NCI-H146 (cell line): Measurements from ENCODE around the gene LSS.

Experiments used
- DNase-seq: peaks from one replicate; lab custom pipeline; 2025; lab: John Stamatoyannopoulos, UW

LSS gene

DNA sequence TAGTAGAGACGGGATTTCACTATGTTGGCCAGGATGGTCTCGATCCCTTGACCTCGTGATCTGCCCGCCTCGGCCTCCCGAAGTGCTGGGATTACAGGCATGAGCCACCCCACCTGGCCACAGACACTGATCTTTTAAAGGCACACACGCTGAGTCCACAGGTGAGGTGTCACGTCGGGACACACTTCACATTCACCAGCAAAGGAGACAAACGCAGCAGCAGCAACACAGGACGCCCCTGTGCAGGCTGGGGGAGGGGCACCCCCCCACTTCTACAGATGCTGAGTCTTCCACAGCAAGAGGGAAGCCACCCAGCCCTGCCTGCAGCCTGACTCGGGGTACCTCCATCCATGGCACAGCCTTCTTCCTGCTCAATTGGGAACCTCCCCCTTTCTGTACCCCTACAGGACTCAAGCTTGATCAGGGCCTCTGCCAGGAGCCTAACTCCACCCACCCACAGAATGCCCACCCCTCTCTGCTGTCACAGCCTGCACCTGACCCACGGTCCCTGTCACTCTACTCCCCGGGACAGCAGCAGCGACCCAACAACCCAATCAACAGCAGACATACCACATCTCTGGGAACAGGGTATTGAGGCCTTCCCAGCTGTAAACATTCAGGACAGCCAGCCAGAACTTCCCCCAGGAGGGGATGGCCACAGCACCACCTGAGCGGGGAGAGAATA is 9.5 kb downstream of the LSS start:
- no peak for DNase-seq

DNA sequence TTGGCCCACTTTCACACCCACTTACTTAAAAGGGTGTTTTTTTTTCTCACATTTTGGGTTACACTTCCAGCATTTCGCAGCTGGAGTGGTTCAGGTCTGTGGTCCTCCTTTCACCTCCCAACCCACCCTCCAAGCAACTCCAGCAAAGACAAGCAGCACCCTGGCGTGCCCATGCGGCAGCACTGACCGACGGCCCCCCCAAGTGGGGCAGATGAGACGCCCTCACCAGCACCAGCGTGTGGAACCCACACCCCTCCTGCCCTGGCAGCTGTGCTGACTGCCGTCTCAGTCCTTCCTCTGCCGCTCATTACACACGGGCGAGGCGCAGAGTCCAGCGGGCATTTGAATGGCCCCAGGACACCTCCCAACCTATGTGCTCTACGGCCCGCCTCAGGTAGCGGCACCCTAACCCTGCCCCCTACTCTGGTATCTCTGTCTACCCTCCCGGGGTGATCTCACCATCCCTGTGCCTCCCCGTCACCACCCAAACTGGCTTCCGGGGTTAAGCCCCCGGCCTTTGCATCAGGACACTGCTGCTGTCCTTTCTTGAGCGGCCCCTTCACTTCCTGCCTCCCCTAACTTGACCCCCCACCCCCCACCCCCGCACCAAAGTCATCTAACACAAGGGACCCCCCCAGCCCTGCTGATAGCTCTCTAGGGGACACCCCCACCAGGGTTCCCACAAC is 10.9 kb downstream of the LSS start:
- no peak for DNase-seq

DNA sequence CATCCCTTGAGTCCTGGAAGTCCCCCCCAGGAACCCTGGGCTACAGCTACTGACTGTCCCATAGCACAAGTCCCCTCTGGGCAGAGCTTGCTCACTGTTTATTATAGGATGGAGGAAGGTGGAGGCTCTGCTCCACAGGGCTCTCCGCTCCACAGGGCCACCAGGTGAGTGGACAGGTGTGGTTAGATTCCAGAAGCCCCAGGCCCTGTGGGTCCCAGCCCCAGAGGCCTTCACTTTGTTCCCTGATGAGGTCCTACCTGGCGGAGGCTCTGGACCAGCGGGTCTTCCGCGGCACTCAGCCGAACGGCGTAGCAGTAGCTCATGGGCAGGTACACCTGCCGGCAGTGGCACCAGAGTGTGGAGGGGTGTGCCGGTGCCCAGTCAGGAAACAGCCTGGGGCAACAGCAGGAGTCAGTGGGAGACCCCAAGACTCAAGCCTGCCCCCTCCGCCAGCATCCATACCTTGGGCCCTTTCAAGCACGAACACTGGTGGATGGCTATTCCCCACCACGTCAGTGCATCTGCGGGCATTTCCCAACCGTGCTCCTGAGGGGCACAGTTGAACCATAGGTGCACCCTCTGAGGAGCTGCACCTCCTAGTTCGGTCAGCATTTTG is 12.3 kb downstream of the LSS start:
- no peak for DNase-seq

DNA sequence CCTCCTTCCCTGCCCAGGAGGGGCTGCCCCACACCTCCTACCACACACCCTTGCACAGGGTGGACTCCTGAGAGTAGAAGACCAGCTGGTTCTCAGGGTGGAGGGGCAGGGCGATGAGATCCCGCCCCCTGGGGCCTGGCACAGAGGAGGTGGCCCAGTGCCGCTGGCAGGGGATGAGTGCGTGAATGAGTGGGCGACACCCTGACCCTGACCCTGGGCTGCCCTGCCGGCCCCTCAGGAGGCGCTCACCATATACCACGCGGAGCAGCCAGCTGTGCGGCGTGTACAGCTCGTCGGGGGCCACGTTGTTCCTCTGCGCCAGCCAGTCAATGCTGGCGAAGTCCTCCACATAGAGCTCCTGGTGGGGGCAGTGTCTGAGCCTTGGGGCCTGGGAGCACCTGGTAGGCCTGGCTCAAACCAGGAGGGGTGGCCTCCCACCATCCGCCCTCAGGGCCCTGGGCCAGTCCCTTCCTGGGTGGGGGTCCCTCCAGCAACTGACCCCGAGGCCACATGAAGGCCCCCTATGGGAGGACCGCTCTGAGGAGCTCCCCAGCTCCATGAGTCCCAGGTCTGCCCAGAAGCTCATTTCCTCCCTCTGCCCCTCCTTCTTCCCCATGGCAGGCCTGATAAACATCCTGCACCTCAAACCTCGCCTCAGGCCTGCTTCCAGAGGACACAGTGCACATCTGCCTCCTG is 13.0 kb downstream of the LSS start:
- DNase-seq, result no peak

DNA sequence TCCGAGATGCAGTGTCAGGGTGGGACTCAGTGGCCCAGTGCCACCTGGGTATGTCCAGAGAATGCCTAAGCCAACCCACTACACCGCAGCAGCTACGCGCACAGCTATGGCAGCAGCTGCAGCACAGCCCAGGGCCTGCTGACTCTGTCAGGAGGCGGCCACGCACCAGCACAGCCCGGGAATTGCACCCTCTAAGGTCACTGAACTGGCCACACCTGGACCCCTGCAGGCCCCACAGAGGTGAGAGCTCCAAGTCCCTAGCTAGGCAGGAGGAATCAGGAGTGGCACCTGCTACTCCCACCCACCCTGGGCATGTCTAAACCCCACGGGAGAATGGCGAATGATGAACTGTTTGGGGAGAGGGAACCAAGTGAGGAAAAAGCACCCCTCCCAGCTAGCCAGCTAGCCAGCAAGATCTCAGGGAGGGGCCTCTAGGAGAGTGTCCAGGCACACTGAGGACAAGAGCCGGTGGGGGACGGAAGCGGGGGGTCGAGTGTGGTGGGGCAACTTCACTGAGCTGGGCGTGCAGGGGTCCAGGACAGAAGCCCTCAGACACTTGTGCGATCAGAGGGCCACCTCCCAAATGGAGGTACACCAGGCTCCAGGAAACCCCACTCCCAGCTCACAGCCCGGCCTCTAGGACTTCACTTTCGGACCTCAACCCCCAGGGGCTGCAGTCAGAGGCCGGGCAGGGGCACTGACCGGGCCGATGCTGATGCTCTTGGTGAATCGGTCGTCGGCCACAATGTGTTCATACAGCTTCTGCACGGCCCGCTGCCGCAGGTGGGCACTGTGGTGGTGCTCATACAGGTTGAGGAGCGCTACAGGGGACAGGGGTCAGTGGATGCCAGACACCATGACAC is 13.9 kb downstream of the LSS start:
- no peak for DNase-seq

DNA sequence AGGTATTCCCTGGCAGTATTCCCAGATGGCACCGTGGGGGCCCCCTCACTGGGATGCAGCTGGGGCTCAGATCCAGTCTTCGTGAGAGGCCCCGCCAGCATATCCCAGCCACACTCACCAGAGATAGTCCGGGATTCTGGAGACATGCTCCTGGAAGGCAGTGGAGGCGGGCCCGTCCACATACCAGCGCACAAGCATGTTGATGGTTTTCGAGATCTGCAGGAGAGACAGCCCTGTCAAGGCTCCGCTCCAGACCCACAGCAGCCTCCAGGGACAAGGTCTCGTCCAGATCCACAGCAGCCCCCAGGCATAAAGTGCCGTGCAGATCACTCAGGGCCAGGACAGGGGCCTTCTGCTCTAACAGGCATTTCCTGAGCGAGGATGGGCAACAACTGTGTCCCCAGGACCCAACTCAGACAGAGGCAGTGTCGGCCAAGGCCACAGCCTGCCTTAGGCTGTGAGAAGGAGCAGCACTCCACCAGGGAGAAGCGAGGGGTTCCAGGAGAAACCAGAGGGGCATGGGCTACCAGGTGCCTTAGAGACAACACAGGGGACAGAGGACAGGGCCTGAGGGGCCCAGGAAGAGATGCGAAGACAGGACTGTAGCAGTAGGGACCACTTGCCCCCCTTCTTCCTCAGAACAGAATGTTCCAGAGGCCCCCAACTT is 14.8 kb downstream of the LSS start:
- DNase-seq, result no peak

DNA sequence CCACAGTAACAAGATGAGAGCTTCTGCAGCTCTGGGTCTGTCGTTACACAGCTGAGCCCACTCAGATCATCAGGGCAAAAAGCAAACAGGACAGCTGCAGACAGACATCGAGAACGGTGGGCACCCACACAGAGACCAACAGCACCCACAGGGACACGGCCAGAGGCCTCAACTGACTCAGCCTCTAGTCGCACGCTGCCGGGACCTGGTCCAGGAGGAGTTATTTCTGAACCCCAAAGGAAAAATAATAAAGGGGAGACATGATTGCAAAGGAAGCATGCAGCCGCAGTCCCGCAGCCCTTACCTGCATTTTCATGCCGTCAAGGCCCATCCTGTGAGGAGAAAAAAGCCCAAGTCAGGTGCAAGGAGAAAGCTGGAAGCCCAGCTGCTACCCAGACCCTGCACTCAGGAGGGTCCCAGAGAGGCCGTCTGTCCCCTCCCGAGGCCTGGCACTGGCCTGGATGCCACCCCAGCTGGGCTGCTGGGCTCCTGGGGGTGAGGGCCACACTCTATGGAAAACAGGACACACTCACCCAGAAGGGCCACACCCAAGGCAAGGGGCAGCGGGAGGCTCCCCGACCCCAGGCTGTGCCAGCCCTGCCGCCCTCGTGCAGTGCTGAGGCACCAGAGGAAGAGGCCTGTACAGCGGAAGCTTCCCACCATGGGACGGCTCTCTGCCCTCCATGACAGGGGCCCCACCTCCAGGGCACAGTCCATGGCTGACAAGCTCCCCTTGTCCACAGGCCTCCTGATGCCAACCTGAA is 15.7 kb downstream of the LSS start:
- no peak for DNase-seq

DNA sequence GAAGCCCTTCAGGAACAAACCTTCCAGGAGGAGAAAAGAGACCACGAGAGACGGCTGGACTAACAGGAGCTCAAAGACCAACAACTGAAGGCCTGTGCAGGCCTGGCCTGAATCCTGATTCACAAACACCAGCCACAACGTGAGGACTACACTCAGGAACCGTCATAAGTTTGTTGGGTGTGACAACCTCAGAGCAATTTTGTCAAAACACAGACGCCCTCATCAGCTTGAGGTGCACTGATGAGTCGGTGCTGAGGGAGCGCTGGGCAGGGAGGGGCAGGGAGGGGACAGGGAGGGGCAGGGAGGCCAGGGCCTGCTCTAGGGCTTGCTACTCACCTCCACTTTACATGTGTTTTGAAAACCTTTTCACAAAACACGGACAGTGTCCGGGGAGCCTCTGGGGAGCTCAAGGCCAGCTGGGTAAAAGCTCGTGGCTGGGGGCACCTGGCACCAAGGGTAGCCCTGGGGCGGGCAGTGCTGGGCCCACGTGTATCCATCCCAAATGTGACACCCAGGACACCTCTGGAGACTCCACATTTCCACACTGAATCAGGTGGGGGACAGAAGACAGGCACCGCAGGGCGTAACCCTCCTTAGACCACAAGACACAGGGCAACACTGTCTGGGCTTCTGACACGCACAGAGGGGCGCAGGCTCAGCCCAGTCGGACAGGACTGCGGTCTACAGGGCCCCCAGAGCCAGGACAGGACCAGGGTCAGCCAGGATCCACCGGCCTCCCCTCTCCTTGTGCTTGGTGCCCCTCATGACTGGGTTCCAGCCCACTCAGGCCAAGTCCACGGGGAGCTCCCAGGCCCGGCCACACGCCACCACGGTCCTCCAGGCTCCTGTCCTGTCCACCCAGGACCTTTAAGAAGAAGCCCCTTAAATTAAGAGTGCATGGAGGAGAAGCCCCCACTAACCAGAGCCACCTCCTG is 16.5 kb downstream of the LSS start:
- no peak for DNase-seq

DNA sequence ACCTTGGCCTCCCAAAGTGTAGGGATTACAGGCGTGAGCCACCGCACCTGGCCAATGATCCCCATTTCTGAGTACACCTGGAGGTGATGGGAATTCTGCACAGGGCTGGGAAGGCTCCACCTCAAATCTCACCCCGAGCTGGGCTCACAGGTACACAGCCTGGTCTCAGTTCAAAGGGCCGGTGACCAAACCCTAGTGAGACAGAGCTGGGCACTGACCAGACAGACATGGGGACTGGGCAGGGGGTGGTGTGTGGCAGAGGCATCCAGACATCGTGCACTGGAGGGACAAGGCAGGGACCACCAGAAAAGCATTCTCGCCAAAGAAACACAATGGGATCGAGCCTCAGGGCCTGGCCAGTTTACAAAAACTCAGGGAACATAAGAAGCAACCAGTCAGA is 17.2 kb downstream of the LSS start:
- DNase-seq, result no peak

DNA sequence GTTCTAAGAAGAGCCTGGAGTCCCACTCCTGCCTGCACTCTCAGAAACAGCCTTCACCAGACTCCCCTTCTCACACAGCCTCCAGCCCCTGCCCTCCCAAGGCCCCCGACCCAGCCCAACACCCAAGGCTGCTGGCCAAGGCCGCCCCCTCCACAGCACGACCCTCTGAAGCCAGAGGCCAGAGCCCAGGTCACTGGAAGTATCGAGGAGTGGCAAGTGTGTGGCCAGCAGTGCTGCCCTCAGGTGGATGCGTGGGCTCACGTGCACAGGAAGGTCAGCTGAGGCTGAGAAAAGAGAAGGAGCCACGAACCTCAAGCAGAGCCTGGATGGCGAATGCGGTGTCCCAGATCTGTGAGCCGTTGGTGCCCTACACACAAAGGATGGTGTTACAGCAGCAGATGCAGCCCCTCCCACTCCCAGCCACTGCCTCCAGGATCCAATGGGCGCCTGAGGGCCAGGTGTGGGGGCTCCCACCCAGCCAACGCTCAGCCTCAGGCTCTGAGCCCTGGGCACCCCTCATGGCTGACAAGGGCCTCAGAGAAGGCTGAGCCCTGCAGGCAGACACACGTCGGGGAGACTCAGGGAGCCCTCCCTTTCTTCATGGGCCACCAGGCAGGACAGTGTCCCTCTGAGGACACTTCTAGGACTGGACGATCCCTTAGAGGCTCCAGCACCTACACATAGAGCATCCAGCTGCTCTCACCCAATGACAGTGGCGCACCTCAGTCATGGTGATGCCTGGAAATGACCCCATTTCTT is 18.0 kb downstream of the LSS start:
- DNase-seq, result no peak

DNA sequence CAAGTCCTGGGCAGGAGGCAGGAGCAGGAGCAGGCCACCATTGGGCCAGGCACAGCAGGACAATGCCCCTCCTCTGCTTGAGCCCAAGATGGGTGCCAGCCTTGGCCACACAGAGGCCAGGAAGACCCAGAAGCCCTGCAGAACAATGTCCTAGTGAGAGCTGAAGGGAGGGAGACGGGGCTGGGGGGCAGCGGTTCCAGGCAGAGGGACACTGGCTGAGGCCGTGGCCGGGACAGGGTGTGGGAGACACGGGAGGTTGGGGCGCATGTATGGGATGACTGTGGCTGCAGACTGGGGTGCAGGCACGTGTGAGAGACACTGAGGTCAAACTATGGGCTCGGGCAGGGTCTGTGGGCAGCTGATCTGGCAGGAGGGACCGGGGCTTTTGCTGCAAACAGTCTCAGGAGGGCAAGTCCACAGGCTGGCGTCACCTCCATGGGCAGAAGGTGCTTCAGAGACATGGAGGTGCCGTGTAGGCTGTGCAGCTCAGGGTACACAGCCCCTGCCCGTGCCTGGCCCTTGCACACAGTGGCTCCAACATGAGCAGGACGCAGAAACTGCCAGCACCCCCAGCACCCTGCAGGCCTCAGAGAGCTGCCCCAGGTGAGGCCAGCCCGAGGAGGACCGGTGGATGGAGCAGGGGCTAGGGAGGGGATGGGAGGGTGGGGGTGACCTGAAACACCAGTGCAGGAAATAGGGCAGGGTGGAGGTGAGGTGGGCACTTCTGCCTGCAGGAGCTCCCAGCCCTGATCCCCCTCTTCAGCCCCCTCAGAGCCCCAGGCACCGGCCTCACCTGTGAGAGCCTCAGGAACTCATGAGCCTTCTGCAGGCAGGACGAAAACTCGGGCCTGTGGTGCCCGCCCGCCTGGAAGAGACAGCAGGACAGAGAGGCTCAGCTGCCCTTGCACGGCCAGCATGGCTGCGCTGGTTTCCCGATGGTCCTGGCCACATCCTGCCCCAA is 19.5 kb downstream of the LSS start:
- no peak for DNase-seq

DNA sequence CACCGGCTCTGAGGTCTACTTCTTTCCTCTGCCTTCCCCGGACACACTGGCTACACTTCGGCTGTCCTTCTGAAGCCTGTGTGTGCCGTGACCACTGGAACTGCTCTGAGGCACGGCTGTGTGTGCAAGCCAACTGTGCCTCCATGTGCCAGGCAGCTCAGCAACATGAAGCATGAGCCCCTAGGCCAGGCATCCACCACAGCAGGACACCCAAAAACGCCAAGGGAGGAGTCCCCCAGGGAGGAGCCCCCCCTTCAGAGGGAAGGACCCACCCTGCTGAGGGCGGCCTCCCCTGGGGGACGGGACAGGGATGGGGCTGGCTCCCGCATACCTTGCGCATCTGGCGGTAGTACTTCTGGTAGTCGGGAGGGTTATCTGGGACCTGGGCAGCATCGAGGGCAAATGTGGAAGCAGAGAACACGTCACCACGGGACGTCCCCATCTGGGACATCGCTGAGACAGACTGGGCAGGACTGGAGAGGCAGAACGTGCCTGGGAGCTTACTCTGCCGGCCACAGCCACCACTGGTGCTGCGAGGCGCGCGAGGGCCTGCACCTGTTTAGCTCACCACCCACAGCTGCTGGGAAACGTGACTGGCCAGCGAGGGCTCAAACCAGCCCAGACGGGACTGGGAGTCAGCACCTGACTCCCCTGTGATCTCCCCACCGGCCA is 20.5 kb downstream of the LSS start:
- no peak for DNase-seq

DNA sequence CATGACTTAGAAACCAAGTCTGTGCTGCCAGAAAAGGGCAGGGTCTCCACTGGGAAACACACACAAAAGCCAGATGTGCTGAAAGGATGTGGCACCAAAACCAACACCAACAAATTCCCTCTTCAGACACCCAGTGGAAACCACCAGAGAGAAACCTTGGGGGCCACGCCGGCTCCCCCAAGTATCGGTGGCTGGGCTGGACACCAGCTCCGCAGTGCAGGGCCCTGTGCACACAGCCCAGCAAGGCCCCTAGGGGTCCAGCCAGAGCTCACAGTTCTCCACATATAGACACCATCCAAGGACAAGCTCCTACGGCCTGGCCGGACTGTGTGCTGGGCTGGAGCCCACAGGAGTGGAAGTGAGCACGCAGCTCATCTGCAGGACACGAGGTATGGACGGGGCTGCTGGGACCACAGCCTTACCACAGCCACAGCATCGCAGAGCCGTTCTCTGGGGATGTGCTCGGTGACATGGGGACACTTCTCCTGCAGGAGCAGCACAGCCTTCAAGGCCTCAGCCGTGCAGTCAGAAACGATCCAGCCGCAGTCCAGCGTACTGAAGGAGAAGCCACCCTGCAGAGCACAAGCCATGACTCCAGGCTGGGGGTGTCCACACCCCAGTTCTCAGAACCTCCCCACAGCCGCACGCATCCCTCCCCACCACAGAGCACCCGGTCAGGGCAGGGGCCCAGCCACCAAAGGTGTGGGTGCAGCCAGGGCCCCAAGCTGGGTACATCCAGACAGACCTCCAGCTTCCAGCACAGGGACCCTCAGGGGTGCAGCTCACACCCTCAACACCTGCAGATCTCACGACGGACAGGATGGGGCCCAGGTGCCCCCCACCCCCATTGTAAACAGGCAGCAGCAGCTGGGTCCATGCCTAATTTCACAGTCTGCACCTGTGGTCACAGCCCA is 21.3 kb downstream of the LSS start:
- no peak for DNase-seq

DNA sequence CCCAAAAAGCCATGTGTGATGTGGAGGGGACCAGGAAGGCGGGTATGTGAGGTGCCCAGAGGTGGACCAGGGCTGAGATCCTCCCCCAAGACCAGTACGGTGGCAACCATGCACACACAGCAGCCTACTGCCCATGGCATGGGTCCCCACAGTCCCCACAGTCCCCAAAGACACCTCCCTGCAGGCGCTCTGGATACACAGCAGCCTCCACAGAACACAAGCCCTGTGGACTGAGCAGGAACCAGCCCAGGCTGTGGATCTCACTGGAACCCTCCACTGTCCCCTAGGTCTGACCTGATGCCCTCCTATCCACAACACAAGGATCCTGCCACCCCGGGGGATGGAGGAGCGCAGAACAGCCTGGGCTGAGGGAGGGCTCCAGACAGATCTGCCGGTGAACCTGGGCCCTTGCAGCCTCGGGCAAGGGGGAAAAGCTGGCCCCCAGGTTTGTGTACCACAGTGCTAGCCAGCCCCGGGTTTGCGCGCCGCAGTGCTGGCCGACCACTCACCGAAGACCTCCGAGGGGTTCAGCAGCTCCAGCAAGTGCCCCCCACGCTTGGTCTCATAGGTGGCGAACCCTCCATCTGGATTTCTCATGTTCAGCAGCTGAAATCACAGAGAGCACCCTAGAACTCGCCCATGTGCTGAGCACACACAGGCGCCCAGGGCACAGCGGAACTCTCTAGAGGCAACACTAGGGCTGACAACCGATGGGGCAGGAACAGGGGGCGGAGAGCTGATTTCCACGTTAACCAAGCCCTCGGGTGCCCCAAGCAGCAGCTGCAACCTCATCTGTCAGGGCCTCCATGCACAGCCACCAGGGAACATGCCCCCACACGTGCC is 22.2 kb downstream of the LSS start:
- no peak for DNase-seq

DNA sequence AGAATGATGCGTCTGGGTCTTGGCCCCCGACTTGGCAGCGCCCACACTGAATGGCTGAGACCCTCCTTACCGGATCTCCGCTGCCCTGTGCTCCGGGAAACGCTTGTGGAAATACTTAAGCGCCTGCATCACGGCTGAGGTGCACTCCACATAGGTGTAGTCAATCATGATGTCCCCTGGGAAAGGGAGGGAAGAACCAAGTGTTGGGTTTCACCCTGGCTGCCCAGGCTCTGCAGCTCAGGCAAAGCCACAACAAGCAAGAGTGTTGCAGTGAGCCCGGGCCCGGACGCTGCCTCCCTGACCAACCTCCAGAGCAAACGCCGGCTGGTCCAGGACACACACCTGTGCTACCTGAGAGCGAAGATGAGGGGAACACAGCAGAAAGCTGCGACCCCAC is 22.8 kb downstream of the LSS start:
- no peak for DNase-seq
